Measurements from ENCODE around the gene TMOD1. TPM values are rescaled to one million over a fixed set of nuclear protein-coding genes. Genes with fewer than 3 reads are reported as not detected.

The TMOD1 gene
- total RNA-seq, 2 donors from 2014 or later = 1.0 to 4.9 TPM

DNA sequence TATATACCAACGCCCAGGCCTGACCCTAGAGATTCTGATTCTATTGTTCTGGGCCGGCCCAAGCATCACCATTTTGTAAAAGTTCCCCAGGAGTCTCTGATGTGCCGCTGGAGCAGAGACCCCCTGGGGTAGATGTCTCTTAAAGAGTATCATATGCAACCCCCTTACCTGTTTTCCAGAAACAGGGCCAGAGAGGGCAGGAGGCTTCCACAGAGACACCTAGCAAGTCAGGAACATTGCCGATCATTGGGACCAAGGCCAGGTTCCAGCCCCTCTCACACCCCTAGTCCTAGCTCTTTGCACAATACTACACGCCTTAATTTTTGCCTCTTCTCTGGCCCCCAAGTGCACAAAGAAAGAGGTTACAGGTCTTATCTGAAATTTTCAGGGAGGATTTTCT, 63.8 kb downstream of the TMOD1 start:
- H3K27ac ChIP-seq = no peak overlapping the region
- H3K36me3 ChIP-seq = no peaks in the 10 kb centered on the region
- no peak overlapping the region for H3K9ac ChIP-seq (ENCODE audit: low read depth in 2 of 2, low read length in 2 of 2)
- TF ChIP-seq, protein P1, sequence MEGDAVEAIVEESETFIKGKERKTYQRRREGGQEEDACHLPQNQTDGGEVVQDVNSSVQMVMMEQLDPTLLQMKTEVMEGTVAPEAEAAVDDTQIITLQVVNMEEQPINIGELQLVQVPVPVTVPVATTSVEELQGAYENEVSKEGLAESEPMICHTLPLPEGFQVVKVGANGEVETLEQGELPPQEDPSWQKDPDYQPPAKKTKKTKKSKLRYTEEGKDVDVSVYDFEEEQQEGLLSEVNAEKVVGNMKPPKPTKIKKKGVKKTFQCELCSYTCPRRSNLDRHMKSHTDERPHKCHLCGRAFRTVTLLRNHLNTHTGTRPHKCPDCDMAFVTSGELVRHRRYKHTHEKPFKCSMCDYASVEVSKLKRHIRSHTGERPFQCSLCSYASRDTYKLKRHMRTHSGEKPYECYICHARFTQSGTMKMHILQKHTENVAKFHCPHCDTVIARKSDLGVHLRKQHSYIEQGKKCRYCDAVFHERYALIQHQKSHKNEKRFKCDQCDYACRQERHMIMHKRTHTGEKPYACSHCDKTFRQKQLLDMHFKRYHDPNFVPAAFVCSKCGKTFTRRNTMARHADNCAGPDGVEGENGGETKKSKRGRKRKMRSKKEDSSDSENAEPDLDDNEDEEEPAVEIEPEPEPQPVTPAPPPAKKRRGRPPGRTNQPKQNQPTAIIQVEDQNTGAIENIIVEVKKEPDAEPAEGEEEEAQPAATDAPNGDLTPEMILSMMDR (IDR thresholded peaks at IDR 0.05) = no peak
- intact Hi-C loops (cut with DNase I) = no loop called here
- H3K9me3 ChIP-seq = no peaks in the 10 kb centered on the region
- no peak overlapping the region for H3K4me3 ChIP-seq
- H3K4me1 ChIP-seq = no peaks in the 10 kb centered on the region
- no peak for DNase-seq
- no peaks in the 10 kb centered on the region for H3K27me3 ChIP-seq

DNA sequence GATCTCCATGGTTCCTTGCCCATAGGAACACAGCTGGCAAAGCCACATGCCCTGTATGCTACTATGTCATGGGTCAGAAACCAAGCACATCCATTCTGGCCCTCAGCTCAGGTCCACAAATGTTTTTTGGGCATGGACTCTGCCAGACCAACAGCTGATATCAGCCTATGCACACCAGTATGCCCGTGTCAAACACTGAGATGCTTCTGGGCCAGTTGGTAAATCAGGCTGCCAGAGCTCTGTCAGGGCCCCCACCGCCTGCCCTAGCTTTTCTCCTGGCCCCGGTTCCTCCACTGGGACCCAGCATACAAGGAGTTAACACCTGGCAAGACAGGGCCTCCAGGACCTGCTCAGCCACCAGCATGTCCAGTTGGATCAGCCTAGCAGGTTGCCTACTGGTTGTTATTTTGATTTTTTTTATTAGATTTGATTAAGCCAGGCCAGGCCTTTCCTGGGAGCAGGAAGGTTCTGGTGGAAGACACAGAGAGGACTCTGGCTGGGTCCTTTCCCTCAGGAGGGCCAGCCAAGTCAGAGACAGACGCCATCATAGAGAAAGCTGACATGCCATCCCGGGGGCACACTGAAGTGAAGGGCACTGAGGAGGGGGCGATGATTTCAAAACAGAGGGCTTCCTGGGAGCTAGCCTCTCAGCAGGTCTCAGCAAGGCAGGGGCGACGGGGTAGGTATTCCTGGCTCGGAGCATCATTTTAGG, 65.9 kb downstream of the TMOD1 start:
- H3K9ac ChIP-seq (ENCODE audit: low read depth in 2 of 2, low read length in 2 of 2) = no peak overlapping the region
- DNase-seq = no peak
- H3K4me3 ChIP-seq = no peak overlapping the region
- no peaks in the 10 kb centered on the region for H3K4me1 ChIP-seq
- H3K27ac ChIP-seq = no peak overlapping the region
- intact Hi-C loops (cut with DNase I) = no loop called here
- TF ChIP-seq, protein P1 (IDR thresholded peaks at IDR 0.05) = no peak
- H3K36me3 ChIP-seq = no peaks in the 10 kb centered on the region
- no peaks in the 10 kb centered on the region for H3K27me3 ChIP-seq
- H3K9me3 ChIP-seq = no peaks in the 10 kb centered on the region

DNA sequence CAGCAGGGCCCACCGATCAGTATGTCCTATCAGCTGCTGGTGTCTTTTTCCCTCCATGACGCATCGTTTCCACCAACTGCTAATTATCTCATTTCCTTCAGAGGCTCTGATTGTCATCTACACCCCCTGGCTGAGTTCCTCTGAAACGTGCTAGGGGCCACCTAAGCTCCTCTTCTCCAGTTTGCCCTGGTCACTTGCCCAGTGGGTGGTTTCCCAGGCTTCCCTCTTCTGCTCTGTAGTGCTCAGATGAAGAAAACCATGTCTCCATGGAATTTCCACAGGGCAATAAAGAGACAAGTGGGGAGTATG, 66.4 kb downstream of the TMOD1 start:
- intact Hi-C loops (cut with DNase I) = no loop called here
- Histone ChIP-seq H3K9ac (ENCODE audit: low read depth in 2 of 2, low read length in 2 of 2) (no peak overlapping the region), H3K4me3 (no peak overlapping the region), H3K27ac (no peak overlapping the region), H3K27me3 (no peaks in the 10 kb centered on the region), H3K36me3 (no peaks in the 10 kb centered on the region), H3K4me1 (no peaks in the 10 kb centered on the region), H3K9me3 (no peaks in the 10 kb centered on the region)
- DNase-seq = no peak
- TF ChIP-seq, protein P1 (IDR thresholded peaks at IDR 0.05) = no peak

DNA sequence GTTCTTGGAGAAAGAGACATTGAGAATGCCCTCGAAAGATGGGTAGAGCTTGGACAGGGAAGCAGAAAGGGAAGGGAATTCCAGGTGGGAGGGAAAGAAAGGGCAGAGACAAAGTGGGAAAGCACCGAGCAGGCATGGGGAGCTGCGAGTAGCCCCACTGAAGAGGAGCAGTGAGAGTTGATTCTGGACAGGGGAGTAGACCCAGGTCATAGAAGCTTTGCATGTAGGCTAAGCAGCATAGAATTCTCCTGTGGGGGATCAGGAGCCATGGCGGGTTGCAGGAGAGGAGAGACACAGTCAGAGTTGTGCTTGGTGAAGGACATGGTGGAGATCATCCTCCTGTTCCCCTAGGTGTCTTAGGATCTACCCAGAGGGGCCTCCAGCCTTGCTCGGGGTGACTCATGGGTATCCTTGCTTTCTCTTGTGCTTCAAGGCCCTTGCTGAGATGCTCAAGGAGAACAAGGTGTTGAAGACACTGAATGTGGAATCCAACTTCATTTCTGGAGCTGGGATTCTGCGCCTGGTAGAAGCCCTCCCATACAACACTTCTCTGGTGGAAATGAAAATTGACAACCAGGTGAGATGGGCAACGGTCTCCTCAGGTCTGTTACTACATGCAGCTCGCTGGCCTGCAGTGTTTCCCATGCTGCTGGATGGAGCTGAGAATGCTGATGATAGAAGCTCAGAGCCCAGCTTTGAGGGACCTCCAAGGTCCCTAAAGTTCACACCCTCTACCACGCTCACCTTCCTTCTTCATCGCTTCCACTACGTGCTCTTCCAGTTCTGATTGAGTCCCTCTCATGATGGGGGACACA, 67.2 kb downstream of the TMOD1 start:
- intact Hi-C loops (cut with DNase I) = no loop called here
- Histone ChIP-seq H3K27ac (no peak overlapping the region), H3K4me3 (no peak overlapping the region), H3K36me3 (no peaks in the 10 kb centered on the region), H3K4me1 (no peaks in the 10 kb centered on the region), H3K9ac (ENCODE audit: low read depth in 2 of 2, low read length in 2 of 2) (no peak overlapping the region), H3K27me3 (no peaks in the 10 kb centered on the region), H3K9me3 (no peaks in the 10 kb centered on the region)
- TF ChIP-seq, protein P1 (IDR thresholded peaks at IDR 0.05) = no peak
- no peak for DNase-seq

DNA sequence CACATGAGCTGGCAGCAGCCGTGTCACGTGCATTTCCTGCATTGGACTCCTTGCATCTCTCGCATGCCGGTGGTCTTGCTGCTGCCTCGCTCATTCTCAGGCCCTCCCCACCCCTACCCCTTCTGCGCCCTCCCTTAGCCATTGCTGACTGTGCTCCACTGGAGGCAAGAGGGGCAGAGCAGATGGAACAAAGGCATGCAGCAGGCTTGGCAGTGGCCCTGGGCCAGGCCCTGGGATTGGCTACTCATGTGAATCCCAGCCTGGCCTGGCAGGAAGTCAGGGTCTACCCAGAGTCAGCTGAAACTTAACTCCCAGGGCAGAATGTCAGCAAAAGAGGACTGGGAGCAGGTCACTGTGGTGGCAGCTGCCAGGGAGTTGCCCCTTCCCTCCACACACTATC, 69.4 kb downstream of the TMOD1 start:
- H3K4me1 ChIP-seq = no peaks in the 10 kb centered on the region
- H3K36me3 ChIP-seq = no peaks in the 10 kb centered on the region

More for the DNA sequence above, 69.4 kb downstream of the TMOD1 start:
- H3K4me3 ChIP-seq = no peak overlapping the region
- no peaks in the 10 kb centered on the region for H3K9me3 ChIP-seq
- H3K27me3 ChIP-seq = no peaks in the 10 kb centered on the region
- no peak overlapping the region for H3K9ac ChIP-seq (ENCODE audit: low read depth in 2 of 2, low read length in 2 of 2)
- no peak for DNase-seq
- no peak overlapping the region for H3K27ac ChIP-seq
- TF ChIP-seq, protein P1 (IDR thresholded peaks at IDR 0.05) = no peak
- intact Hi-C loops (cut with DNase I) = no loop called here
